NT2/D1 (cell line): ENCODE measurements around the gene COL9A2.
A peak's percentile ranks its signal among the peaks of the same experiment; 100 is the strongest.

ENCODE experiments used
- DNase-seq: peaks from one replicate; pipeline ENCODE4 v3.0.0-alpha.2; 2011; ENCODE audit warnings: low read depth, low spot score
- H3K27me3 ChIP-seq: 2 replicates; pipeline ENCODE4 v1.6.0; 2011; ENCODE audit warnings: mild to moderate bottlenecking; ENCODE audit not compliant: insufficient read length, insufficient read depth
- H3K36me3 ChIP-seq: 2 replicates; pipeline ENCODE4 v1.6.1; 2011; ENCODE audit warnings: mild to moderate bottlenecking, low read length, mixed read lengths; ENCODE audit not compliant: insufficient read depth, insufficient read length
- H3K4me1 ChIP-seq: 2 replicates; pipeline ENCODE4 v1.5.1; 2011; ENCODE audit not compliant: insufficient read depth, insufficient read length
- H3K4me3 ChIP-seq: 2 replicates; pipeline ENCODE4 v1.5.1; 2011; ENCODE audit warnings: low read depth; ENCODE audit not compliant: insufficient read length
- H3K9ac ChIP-seq: 2 replicates; pipeline ENCODE4 v1.6.0; 2011; ENCODE audit warnings: low read depth; ENCODE audit not compliant: insufficient read length
- H3K9me3 ChIP-seq: 2 replicates; pipeline ENCODE4 v1.5.1; 2011; ENCODE audit warnings: mild to moderate bottlenecking, low read length; ENCODE audit not compliant: insufficient read depth
- SUZ12 ChIP-seq: IDR thresholded peaks from 2 replicates; pipeline ENCODE4 v1.6.1; 2011; ENCODE audit not compliant: insufficient read length, insufficient read depth; ENCODE audit errors: extremely low read depth
- YY1 ChIP-seq: IDR thresholded peaks from 2 replicates; pipeline ENCODE4 v1.6.1; 2011; ENCODE audit not compliant: insufficient read length, insufficient read depth
- ZNF274 ChIP-seq: IDR thresholded peaks from 2 replicates; pipeline ENCODE4 v1.6.1; 2011; ENCODE audit warnings: mild to moderate bottlenecking, low read depth, low read length

COL9A2 gene

DNA sequence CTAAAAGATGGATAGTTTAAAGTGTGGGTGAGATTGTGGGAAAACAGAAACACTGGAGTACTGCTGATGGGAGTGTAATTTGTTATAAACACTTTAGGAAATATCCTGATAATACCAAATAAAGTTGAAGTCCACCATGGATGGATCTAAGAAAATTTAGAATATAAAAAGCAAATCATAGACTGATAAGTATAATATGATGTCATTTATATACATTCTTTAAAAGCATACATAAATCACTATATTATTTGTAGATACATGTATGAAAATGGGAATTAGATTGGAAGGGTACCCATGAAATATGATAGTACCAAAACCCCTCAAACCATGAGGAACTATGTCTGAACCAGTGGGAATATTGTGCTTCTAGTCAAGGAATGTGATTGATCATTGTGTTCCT lies 51.2 kb downstream of the COL9A2 start:
- peaks cover 95% of the 10 kb centered on the region for H3K36me3 ChIP-seq
- no peaks in the 10 kb centered on the region for H3K9me3 ChIP-seq
- no peak overlapping the region for H3K9ac ChIP-seq

DNA sequence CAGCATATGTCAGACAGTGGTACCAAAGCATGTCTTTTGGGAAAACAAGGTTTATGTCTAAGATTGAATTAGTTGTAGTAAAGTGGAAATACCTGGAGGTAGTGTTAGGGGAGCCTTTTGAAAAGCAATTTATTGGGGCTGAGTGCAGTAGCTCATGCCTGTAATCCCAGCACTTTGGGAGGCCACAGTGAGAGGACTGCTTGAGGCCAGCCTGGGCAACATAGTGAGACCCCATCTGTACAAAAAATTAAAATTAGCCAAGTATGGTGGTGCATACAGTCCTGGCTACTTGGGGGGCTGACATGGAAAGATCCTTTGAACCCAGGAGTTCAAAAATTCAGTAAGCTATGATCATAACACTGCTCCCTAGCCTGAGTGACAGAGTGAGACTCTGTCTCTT lies 51.8 kb downstream of the COL9A2 start:
- Histone ChIP-seq H3K27me3 (no peaks in the 10 kb centered on the region), H3K4me3 (no peak overlapping the region), H3K9me3 (no peaks in the 10 kb centered on the region), H3K36me3 (peaks cover 95% of the 10 kb centered on the region), H3K9ac (no peak overlapping the region), H3K4me1 (no peaks in the 10 kb centered on the region)
- DNase-seq = no peak
- TF ChIP-seq ZNF274 (no peak), YY1 (no peak), SUZ12 (no peak)

More for the DNA sequence above, 51.2 kb downstream of the COL9A2 start:
- DNase-seq = no peak
- Histone ChIP-seq H3K4me3 (no peak overlapping the region), H3K27me3 (no peaks in the 10 kb centered on the region), H3K4me1 (no peaks in the 10 kb centered on the region)
- TF ChIP-seq YY1 = no peak
- no peak for TF ChIP-seq SUZ12
- no peak for TF ChIP-seq ZNF274

DNA sequence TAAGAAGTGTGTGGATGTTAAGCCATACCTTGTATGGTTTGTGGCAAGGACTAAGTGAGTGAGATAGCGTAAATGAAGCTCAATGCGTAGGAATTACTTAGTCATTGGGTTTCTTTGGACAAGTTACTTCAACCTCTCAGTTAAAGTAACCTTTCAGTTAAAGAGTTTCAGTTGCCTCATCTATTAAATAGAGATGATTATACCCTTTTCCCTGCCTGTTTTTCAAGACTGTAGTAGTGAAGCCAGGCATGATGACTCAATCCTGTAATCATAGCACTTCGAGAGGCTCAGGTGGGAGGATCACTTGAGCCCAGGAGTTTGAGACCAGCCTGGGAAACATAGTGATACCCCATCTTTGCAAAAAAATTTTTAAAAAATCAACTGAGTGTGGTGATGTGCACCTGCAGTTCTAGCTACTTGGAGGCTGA lies 52.7 kb downstream of the COL9A2 start:
- Histone ChIP-seq H3K9ac (no peak overlapping the region), H3K4me1 (no peaks in the 10 kb centered on the region), H3K27me3 (no peaks in the 10 kb centered on the region), H3K4me3 (no peak overlapping the region), H3K9me3 (no peaks in the 10 kb centered on the region), H3K36me3 (peaks cover 95% of the 10 kb centered on the region)
- no peak for TF ChIP-seq ZNF274
- TF ChIP-seq YY1 = no peak
- TF ChIP-seq SUZ12 = no peak
- DNase-seq = no peak

DNA sequence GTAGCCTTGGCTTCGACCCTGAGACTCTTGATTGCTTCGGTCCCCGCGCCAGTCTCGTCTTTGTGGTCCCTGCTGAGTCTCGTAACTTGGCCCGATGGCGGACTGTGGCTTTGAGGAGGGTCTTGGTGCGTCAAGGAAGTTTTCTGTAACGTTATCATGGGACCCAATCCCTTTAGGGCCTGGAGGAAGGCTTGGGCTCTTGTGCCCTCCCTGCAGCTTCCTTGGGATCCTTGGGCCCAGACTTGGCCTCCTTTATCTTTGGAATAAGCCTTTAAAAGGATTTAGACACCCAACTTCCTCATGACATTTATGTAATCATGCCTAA lies 58.7 kb downstream of the COL9A2 start:
- DNase-seq = no peak
- H3K4me1 ChIP-seq = no peaks in the 10 kb centered on the region
- H3K27me3 ChIP-seq = no peaks in the 10 kb centered on the region
- H3K4me3 ChIP-seq = peak overlapping the region; percentile 100
- no peaks in the 10 kb centered on the region for H3K9me3 ChIP-seq
- H3K36me3 ChIP-seq = peaks cover 51% of the 10 kb centered on the region
- peak overlapping the region; percentile 100 for H3K9ac ChIP-seq
- TF ChIP-seq SUZ12 (no peak), YY1 (no peak), ZNF274 (no peak)

DNA sequence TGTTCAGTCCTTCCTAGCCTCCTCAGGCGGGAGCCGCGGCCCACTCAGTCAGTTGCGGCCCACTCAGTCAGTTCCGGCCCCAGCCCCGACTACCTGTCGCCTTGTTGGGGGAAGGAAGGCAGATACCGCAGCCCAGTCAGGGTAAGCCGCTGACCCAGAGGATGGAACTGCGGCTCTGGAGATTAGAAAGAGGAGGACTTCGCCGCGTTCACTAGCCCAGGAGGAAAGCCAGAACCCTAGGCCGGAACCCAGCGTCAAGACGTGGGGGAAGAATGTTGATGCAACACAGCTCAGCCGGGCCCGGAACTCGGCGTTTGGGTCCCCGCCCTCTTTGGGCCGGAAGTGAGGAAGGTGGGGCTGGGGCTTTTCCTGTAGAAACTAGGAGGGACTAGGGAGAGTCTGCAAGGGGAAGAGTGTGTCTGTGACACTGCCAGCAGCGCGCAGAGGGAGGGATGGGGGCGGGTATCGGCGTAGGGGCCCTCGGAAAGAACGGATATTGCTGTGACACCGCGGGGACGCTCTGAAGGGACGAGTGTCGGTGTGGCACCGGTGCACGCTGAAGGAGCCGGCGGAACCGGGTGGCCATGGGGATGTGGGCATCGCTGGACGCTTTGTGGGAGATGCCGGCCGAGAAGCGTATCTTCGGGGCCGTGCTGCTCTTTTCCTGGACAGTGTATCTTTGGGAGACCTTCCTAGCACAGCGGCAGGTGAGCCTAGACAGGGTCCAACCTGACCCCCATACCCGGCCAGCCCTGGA lies 59.2 kb downstream of the COL9A2 start, which contains the start of gene ZMPSTE24:
ZMPSTE24 (plus strand) TSS at position 549 of the 757 bp plus-strand sequence; CDS start at position 585, 36 bp downstream.
- H3K9me3 ChIP-seq = no peaks in the 10 kb centered on the region
- H3K27me3 ChIP-seq = no peaks in the 10 kb centered on the region
- peaks cover 46% of the 10 kb centered on the region for H3K36me3 ChIP-seq
- DNase-seq = peak; percentile 99
- H3K4me3 ChIP-seq = peak within 1 kb of the TSS; percentile 100
- TF ChIP-seq ZNF274 (no peak), YY1 (peak; percentile 65), SUZ12 (no peak)
- H3K4me1 ChIP-seq = no peaks in the 10 kb centered on the region
- H3K9ac ChIP-seq = peak within 1 kb of the TSS; percentile 100

DNA sequence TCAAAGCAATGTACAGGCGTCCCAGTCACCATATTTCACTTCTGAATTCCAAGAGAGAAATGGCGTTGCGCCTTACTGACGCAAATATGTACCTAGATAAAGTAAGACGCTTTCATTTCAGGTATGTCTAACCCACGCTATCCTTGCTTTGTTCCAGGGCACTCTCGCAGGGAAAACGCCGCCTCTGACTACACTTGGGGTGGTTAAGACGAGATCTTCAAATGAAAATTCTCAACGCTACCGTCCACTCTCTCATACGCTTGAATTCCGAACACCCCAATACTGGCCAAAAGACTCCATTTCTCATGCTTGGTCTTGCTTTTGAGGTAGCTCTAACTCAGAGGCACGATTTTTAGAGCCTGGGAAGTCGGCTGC lies 59.8 kb downstream of the COL9A2 start:
- no peak for TF ChIP-seq SUZ12
- no peak for TF ChIP-seq ZNF274
- TF ChIP-seq YY1 = no peak
- Histone ChIP-seq H3K27me3 (no peaks in the 10 kb centered on the region), H3K4me3 (peak overlapping the region; percentile 100), H3K4me1 (no peaks in the 10 kb centered on the region), H3K9me3 (no peaks in the 10 kb centered on the region), H3K9ac (peak overlapping the region; percentile 97), H3K36me3 (peaks cover 40% of the 10 kb centered on the region)
- no peak for DNase-seq

DNA sequence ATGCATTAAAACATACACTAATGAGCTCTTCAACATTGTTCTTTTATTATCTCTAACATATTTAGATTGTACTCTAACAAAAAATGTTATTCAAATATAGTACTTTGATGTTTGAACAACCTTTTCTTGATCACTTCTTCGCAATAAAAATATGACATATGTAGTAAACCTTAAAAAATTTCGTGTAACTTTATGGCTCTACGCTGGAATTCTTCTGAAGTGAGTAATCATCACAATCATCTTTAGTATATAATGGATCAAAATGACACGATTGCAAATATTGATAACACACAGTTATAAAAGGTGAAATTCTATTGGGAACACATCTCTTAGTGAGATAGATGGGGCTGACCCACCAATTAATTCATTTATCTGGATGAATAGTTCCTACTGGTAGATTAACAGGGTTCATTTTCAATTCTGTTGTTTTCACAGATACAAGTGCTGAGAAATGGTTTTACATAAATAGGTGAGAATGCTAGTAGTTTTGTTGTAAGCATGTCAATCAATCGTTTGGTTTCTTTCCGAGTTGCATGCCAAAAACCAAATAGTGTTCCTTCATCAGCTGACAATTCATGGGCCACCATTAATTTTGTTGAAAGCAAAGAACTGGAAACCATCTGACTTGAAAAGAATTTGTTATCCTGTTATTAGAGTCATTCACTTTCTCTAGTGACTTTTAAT lies 60.5 kb downstream of the COL9A2 start:
- Histone ChIP-seq H3K4me3 (peak overlapping the region; percentile 100), H3K36me3 (peaks cover 33% of the 10 kb centered on the region), H3K27me3 (no peaks in the 10 kb centered on the region), H3K4me1 (no peaks in the 10 kb centered on the region), H3K9me3 (no peaks in the 10 kb centered on the region), H3K9ac (peak overlapping the region; percentile 97)
- TF ChIP-seq ZNF274 = no peak
- TF ChIP-seq SUZ12 = no peak
- TF ChIP-seq YY1 = no peak
- DNase-seq = no peak

DNA sequence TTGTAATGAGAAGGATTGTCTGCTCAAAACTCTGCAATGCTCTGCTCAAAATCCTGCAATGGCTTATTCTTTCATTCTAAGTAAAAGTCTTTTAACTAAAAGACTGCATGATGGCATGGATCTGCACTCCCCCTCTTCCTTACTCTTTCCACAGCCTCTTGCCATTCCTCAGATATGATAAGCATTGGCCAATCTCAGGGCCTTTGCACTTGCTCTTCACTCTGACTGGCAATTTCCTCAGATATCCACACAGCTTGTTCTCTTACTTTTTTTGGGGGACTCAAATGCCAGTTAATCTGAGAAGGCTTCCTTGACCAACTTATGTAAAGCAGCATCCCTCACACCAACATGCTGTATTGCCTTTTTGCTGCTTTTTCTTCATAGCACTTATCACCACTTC lies 61.9 kb downstream of the COL9A2 start:
- Histone ChIP-seq H3K27me3 (no peaks in the 10 kb centered on the region), H3K4me1 (no peaks in the 10 kb centered on the region), H3K9me3 (no peaks in the 10 kb centered on the region), H3K36me3 (peaks cover 20% of the 10 kb centered on the region), H3K9ac (no peak overlapping the region), H3K4me3 (no peak overlapping the region)
- TF ChIP-seq SUZ12 (no peak), YY1 (no peak), ZNF274 (no peak)
- no peak for DNase-seq
